Osteoblast (primary cell): ENCODE results near the gene PABPN1L. TPM values are rescaled to one million over a fixed set of nuclear protein-coding genes. Genes with fewer than 3 reads are reported as not detected.

Experiments used
- DNase-seq: peaks from one replicate; pipeline ENCODE4 v3.0.0; 2011; ENCODE audit warnings: low spot score, mixed read lengths; ENCODE audit not compliant: insufficient read length; ENCODE audit errors: missing footprints
- H2AFZ ChIP-seq: 2 replicates; pipeline ENCODE4 v1.6.0; 2011; ENCODE audit warnings: mild to moderate bottlenecking, low read length
- H3K27ac ChIP-seq: 2 replicates; pipeline ENCODE4 v1.5.1; 2011; ENCODE audit warnings: mild to moderate bottlenecking, low read depth, low read length, moderate library complexity
- H3K27me3 ChIP-seq: 2 replicates; pipeline ENCODE4 v1.6.0; 2012; ENCODE audit warnings: mild to moderate bottlenecking, control low read depth, inconsistent platforms, low read length, moderate library complexity; ENCODE audit not compliant: insufficient read depth
- H3K36me3 ChIP-seq: 2 replicates; pipeline ENCODE4 v1.5.1; 2011; ENCODE audit warnings: mild to moderate bottlenecking, low read length, control low read depth, moderate library complexity; ENCODE audit not compliant: insufficient read depth
- H3K4me1 ChIP-seq: 2 replicates; pipeline ENCODE4 v1.5.1; 2011; ENCODE audit warnings: mild to moderate bottlenecking, low read length, control low read depth, moderate library complexity; ENCODE audit not compliant: insufficient read depth
- H3K4me2 ChIP-seq: 2 replicates; pipeline ENCODE4 v1.6.0; 2011; ENCODE audit warnings: mild to moderate bottlenecking, low read length; ENCODE audit not compliant: insufficient read depth
- H3K4me3 ChIP-seq: fragments of 200-600 bp; sonication (generic); 3 replicates; pipeline ENCODE4 v1.5.1; 2012; ENCODE audit warnings: mild to moderate bottlenecking, low read length, inconsistent platforms; ENCODE audit not compliant: insufficient read depth
- H3K79me2 ChIP-seq: 2 replicates; pipeline ENCODE4 v1.6.0; 2012; ENCODE audit warnings: mild to moderate bottlenecking, low read length, control low read depth, inconsistent platforms; ENCODE audit not compliant: insufficient read depth
- H3K9me3 ChIP-seq: 2 replicates; pipeline ENCODE4 v1.5.1; 2011; ENCODE audit warnings: low read depth, low read length, control low read depth
- H4K20me1 ChIP-seq: 2 replicates; pipeline ENCODE4 v1.6.0; 2012; ENCODE audit warnings: mild to moderate bottlenecking, low read length, control low read depth; ENCODE audit not compliant: insufficient read depth
- total RNA-seq: library from RNA; depleted of rRNA; stranded (reverse); fragments of >200 nt; gene quantifications from 2 replicates; pipeline ENCODE4 v1.2.3, GENCODE V29; 2012
- TF ChIP-seq, protein P1 (sequence below): IDR thresholded peaks from 2 replicates; pipeline ENCODE4 v1.5.1; 2011; ENCODE audit warnings: mild to moderate bottlenecking, low read depth, low read length, moderate library complexity; ENCODE audit errors: extremely low read depth

PABPN1L gene
- total RNA-seq, 1 donor, result not detected

DNA sequence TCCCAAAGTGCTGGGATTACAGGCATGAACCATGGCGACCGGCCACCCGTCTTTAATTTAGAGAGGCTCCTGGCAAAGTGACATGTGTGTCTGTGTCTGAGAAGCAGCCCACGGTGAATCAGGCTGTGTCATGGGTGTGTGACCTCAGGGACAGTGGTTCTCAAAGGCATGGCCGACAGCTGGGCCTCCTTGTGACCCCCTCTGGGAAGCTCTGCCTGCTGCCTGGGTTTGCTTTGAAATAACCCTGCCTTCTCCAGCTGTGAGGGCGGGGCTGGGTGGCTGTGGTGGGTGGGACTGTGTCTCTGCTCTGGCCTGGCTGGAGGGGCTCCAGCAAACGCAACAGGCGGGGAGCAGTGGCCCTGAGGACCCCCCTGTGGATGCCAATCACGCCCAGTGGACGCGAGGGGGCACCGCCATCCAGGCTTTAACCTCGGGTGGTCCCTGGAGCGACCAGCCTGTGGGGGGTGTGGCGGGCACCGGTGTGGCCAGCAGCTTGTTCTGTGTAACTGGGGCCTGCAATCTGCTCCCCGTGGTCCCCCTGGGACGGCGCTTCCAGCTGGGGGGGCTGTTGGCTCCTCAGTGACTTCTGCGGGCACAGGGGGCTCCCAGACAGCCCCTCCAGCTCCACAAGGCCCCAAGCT lies 46.0 kb downstream of the PABPN1L start:
- no peaks in the 10 kb centered on the region for H3K9me3 ChIP-seq
- H3K36me3 ChIP-seq, result no peaks in the 10 kb centered on the region
- H3K4me1 ChIP-seq, result no peaks in the 10 kb centered on the region
- DNase-seq, result no peak
- H3K4me2 ChIP-seq, result no peak overlapping the region
- no peak overlapping the region for H3K4me3 ChIP-seq
- H3K79me2 ChIP-seq, result no peaks in the 10 kb centered on the region
- TF ChIP-seq, protein P1, sequence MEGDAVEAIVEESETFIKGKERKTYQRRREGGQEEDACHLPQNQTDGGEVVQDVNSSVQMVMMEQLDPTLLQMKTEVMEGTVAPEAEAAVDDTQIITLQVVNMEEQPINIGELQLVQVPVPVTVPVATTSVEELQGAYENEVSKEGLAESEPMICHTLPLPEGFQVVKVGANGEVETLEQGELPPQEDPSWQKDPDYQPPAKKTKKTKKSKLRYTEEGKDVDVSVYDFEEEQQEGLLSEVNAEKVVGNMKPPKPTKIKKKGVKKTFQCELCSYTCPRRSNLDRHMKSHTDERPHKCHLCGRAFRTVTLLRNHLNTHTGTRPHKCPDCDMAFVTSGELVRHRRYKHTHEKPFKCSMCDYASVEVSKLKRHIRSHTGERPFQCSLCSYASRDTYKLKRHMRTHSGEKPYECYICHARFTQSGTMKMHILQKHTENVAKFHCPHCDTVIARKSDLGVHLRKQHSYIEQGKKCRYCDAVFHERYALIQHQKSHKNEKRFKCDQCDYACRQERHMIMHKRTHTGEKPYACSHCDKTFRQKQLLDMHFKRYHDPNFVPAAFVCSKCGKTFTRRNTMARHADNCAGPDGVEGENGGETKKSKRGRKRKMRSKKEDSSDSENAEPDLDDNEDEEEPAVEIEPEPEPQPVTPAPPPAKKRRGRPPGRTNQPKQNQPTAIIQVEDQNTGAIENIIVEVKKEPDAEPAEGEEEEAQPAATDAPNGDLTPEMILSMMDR, result no peak
- H4K20me1 ChIP-seq, result no peaks in the 10 kb centered on the region
- H3K27me3 ChIP-seq, result no peaks in the 10 kb centered on the region
- H3K27ac ChIP-seq, result no peak overlapping the region
- H2AFZ ChIP-seq, result no peak overlapping the region

DNA sequence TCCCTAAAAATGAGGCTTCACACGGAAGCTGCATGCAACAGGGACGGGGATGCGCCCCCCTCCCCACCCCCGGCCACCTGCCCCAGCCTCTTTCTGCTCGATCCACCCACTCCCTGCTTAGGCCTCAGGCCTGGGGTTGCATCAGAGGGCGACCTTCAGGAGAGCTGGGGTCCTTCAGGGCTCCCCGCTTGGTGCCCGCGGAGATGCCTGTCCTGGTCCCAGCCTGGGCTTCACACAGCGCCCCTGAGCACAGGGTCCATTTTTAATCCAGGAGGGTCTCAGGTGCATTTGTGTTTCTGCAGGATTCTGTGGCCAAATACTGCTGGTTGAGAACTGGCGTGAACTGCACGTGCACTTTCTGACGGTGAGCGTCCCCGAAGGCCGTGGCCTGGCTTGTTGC lies 47.3 kb downstream of the PABPN1L start:
- Histone ChIP-seq H3K4me2 (no peak overlapping the region), H3K4me3 (no peak overlapping the region), H3K79me2 (no peaks in the 10 kb centered on the region), H4K20me1 (no peaks in the 10 kb centered on the region), H2AFZ (no peak overlapping the region), H3K27ac (no peak overlapping the region), H3K4me1 (no peaks in the 10 kb centered on the region), H3K9me3 (no peaks in the 10 kb centered on the region), H3K27me3 (no peaks in the 10 kb centered on the region), H3K36me3 (no peaks in the 10 kb centered on the region)
- TF ChIP-seq, protein P1, result no peak
- DNase-seq, result no peak

DNA sequence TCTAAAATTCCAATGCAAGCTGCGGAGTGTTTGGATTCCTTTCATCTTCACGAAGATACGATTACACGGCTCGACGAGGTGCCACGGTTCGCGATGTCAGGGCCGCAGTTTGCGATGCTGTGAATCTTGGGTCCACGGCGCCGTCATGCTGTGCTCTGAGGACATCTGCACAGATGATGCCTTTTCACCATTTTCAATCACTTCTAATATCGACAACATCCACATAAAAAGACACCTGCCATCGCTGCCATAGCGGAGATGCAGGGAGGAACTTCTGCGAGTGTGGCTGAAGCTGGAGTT lies 47.9 kb downstream of the PABPN1L start:
- TF ChIP-seq, protein P1, result no peak
- no peaks in the 10 kb centered on the region for H3K9me3 ChIP-seq
- H3K4me1 ChIP-seq, result no peaks in the 10 kb centered on the region
- no peak overlapping the region for H3K27ac ChIP-seq
- H2AFZ ChIP-seq, result no peak overlapping the region
- DNase-seq, result no peak
- no peaks in the 10 kb centered on the region for H4K20me1 ChIP-seq
- no peaks in the 10 kb centered on the region for H3K27me3 ChIP-seq
- H3K79me2 ChIP-seq, result no peaks in the 10 kb centered on the region
- H3K36me3 ChIP-seq, result no peaks in the 10 kb centered on the region
- H3K4me2 ChIP-seq, result no peak overlapping the region
- H3K4me3 ChIP-seq, result no peak overlapping the region

DNA sequence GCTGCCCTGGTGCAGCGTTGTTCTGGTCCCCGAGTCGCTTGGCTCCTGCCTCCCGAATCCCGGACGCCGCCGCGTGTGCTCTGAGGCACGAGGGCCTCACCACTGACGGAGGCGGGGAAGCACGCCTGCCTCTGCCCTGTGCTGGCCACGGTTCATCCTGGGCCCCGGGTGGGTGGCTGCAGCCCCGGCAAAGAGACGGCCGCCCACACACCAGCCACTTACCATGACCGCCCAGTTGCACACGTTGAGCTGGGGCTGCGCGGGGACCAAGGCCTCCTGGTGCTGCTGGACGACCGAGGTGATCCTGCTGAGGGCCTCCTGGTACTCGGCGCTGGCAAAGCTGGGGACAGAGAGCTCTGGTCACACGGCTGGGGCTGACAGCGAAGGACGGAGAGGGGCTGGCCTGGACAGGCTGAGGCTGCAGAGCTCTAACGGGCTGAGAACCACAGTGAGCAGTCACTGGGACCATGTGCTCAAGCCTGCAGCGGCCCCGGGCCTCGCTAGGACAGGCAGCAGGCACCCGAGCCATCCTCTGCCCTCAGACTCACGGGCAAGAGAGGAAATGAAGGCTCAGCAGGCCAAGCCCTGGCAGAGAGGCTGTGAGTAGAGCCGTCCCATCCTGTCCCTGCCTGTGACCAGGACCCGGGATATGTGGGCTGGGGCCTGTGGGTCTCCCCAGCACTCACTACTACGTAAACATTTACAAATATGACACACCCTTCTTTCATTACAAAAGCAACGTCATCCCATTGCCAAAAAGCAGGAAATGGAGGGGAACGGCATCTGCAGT lies 48.5 kb downstream of the PABPN1L start:
- no peak for DNase-seq

More for the DNA sequence above, 48.5 kb downstream of the PABPN1L start:
- no peaks in the 10 kb centered on the region for H3K79me2 ChIP-seq
- H3K4me2 ChIP-seq, result no peak overlapping the region
- H4K20me1 ChIP-seq, result no peaks in the 10 kb centered on the region
- no peak overlapping the region for H2AFZ ChIP-seq
- no peak overlapping the region for H3K4me3 ChIP-seq
- no peaks in the 10 kb centered on the region for H3K36me3 ChIP-seq
- no peaks in the 10 kb centered on the region for H3K4me1 ChIP-seq
- TF ChIP-seq, protein P1, result no peak
- no peaks in the 10 kb centered on the region for H3K27me3 ChIP-seq
- H3K9me3 ChIP-seq, result no peaks in the 10 kb centered on the region
- no peak overlapping the region for H3K27ac ChIP-seq
